Peyer's patch (tissue), 4 donors: Measurements from ENCODE around the gene WWOX. TPM values are rescaled to one million over a fixed set of nuclear protein-coding genes. Genes with fewer than 3 reads are reported as not detected.

Experiments used
- DNase-seq, 3 donors: peaks; one replicate each; pipeline ENCODE4 v3.0.0-alpha.2; 2017 to 2019
- H3K27ac ChIP-seq, 4 donors: fragments of 200-600 bp; sonication (generic); one replicate each; pipeline ENCODE4 v1.5.1; 2016 to 2019
- H3K27me3 ChIP-seq, 2 donors: fragments of 200-600 bp; sonication (generic); one replicate each; pipeline ENCODE4 v1.5.1; 2019
- H3K36me3 ChIP-seq, 3 donors: fragments of 200-600 bp; sonication (generic); one replicate each; pipeline ENCODE4 v1.5.1; 2016 to 2019
- H3K4me1 ChIP-seq, 4 donors: fragments of 200-600 bp; sonication (generic); one replicate each; pipeline ENCODE4 v1.5.1; 2016 to 2019
- H3K4me3 ChIP-seq, 4 donors: fragments of 200-600 bp; sonication (generic); 1 replicate in 3 of 4; 2 replicates in 1 of 4; pipeline ENCODE4 v1.5.1; 2016 to 2019; ENCODE audit warnings: mild to moderate bottlenecking in 1 of 4
- H3K9me3 ChIP-seq, 4 donors: fragments of 200-600 bp; sonication (generic); one replicate each; pipeline ENCODE4 v1.5.1; 2016 to 2019; ENCODE audit warnings: mild to moderate bottlenecking in 1 of 4
- POLR2A ChIP-seq, 2 donors: fragments of 450-650 bp; IDR thresholded peaks; one replicate each; pipeline ENCODE4 v1.5.1; 2017; ENCODE audit warnings: antibody characterized with exemption in 2 of 2, mild to moderate bottlenecking in 2 of 2, moderate library complexity in 2 of 2
- total RNA-seq, 4 donors: library from RNA; depleted of rRNA; stranded (reverse); fragments of >200 nt; gene quantifications; one replicate each; pipeline ENCODE4 v1.1.0, GENCODE V29; 2016
- TF ChIP-seq, protein P1 (sequence below), 6 experiments: fragments of 450-650 bp in 4 of 6; fragments of 200-600 bp in 2 of 6; sonication (generic) in 1 of 6; IDR thresholded peaks; one replicate each; pipeline ENCODE4 v1.5.1; 2017 to 2019; ENCODE audit warnings: antibody characterized with exemption in 6 of 6, mild to moderate bottlenecking in 3 of 6, moderate library complexity in 1 of 6

WWOX gene
- total RNA-seq, 4 donors from 2014 or later, result 17.3 to 197 (median 57.5) TPM

DNA sequence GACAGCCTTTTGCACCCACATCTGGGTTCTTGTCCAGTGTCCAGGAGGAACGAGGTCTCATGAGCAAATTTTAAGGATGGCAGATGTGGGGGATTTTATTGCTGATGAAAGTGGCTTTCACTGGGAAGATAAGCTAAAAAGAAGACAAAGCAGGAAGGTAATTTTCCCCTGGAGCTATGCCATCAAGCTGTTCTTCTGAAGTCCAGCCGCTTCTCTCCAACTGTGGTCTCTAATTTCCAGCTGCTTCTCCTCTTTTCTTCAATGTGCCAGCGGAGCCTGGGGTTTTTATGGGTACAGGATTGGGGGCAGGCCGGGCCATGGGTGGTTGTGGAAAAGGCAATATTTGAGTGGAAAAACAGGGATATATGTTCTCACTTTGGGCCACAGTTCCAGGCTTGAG, 430.8 kb downstream of the WWOX start:
- TF ChIP-seq POLR2A (IDR thresholded peaks at IDR 0.05), result no peak
- TF ChIP-seq, protein P1, sequence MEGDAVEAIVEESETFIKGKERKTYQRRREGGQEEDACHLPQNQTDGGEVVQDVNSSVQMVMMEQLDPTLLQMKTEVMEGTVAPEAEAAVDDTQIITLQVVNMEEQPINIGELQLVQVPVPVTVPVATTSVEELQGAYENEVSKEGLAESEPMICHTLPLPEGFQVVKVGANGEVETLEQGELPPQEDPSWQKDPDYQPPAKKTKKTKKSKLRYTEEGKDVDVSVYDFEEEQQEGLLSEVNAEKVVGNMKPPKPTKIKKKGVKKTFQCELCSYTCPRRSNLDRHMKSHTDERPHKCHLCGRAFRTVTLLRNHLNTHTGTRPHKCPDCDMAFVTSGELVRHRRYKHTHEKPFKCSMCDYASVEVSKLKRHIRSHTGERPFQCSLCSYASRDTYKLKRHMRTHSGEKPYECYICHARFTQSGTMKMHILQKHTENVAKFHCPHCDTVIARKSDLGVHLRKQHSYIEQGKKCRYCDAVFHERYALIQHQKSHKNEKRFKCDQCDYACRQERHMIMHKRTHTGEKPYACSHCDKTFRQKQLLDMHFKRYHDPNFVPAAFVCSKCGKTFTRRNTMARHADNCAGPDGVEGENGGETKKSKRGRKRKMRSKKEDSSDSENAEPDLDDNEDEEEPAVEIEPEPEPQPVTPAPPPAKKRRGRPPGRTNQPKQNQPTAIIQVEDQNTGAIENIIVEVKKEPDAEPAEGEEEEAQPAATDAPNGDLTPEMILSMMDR (IDR thresholded peaks at IDR 0.05), result no peak
- Histone ChIP-seq H3K27ac (no peak overlapping the region), H3K27me3 (no peaks in the 10 kb centered on the region), H3K36me3 (no peaks in the 10 kb centered on the region), H3K4me1 (no peaks in the 10 kb centered on the region), H3K4me3 (no peak overlapping the region), H3K9me3 (no peaks in the 10 kb centered on the region)
- DNase-seq, result no peak

DNA sequence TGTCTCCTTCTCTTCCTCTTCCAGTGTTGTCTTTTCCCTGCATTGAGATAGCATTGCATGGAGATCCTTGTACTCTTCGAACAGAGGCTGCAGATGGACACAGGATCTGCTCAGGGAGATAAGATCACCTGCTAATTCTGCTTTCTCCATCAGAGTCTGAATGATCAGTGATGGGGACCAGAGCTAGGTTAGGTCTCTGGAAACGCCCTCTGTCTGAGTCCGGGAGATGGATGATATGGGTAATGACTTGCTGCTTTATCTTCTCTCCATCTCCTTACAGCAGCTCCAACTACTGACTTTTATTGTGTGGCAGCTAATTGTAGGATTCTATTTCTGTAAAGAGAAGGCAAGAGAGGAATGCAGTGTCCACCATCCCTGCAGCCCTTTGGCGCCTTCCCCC, 435.6 kb downstream of the WWOX start:
- DNase-seq, result no peak
- Histone ChIP-seq H3K27ac (no peak overlapping the region), H3K4me1 (no peaks in the 10 kb centered on the region), H3K27me3 (no peaks in the 10 kb centered on the region), H3K4me3 (no peak overlapping the region), H3K9me3 (no peaks in the 10 kb centered on the region), H3K36me3 (no peaks in the 10 kb centered on the region)
- no peak for TF ChIP-seq POLR2A (IDR thresholded peaks at IDR 0.05)
- TF ChIP-seq, protein P1 (IDR thresholded peaks at IDR 0.05), result no peak

DNA sequence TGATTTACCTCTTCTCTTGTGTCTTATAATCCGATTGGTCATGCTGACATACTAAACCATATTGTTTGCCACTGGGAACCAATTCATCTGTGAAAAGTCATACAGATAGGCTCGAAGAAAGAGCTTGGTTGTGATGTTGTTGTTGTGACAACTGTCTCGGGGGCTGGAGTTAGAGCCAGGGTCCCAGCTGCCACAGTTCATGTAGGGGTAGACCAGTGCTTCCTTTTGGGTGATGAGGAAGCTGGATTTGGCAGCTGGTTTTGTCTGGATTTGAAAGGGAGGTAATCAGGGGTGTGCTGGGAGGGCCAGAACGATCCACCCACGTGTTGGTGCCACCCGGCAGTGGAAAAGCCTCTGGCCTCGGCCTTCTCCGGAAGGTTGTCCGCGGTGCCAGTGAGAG, 438.1 kb downstream of the WWOX start:
- TF ChIP-seq, protein P1 (IDR thresholded peaks at IDR 0.05), result no peak
- no peak for TF ChIP-seq POLR2A (IDR thresholded peaks at IDR 0.05)
- no peak overlapping the region for H3K4me3 ChIP-seq
- DNase-seq, result no peak
- H3K4me1 ChIP-seq, result no peaks in the 10 kb centered on the region
- H3K27me3 ChIP-seq, result no peaks in the 10 kb centered on the region
- no peak overlapping the region for H3K27ac ChIP-seq
- H3K36me3 ChIP-seq, result no peaks in the 10 kb centered on the region
- H3K9me3 ChIP-seq, result no peaks in the 10 kb centered on the region

DNA sequence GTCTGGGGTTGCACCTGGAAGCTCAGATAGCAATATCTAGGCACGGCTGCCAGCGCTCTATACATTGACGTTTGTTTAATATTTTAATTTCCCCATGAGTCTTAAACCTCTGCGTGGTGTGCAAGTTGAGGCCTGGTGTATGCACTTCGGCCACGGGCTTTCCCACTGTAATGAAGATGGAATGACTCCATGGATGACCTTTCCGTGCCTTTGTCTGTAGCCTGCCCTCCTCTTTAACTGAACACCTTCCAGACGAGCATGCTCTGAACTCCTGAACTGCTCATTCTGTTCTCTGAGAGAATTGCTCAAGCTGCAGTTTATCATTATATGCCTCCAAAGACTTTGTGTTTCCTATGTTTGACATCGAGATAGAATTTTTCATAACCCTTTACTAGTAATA, 438.8 kb downstream of the WWOX start:
- no peaks in the 10 kb centered on the region for H3K4me1 ChIP-seq
- H3K4me3 ChIP-seq, result no peak overlapping the region
- DNase-seq, result no peak
- no peak overlapping the region for H3K27ac ChIP-seq
- no peaks in the 10 kb centered on the region for H3K27me3 ChIP-seq
- H3K36me3 ChIP-seq, result no peaks in the 10 kb centered on the region
- no peaks in the 10 kb centered on the region for H3K9me3 ChIP-seq
- TF ChIP-seq POLR2A (IDR thresholded peaks at IDR 0.05), result no peak
- TF ChIP-seq, protein P1 (IDR thresholded peaks at IDR 0.05), result no peak

DNA sequence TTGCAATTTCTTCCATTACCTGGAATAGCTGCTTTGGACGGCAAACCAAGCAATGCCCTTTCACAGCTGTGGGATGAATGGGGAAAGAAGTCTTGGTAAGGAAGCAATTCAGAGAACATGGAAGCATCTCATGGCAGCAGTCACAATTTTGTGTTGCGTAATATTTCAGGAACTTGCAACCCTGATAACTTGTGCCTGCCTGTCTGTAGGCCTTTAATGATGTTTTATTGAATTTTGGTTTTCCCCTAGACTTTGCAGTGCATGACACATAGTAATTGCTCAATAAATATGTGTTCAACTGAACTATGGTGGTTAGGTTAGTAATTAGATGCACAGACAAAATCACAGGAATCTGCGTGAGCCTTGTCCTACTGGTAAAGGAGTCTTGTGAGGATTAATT, 439.5 kb downstream of the WWOX start:
- Histone ChIP-seq H3K27me3 (no peaks in the 10 kb centered on the region), H3K9me3 (no peaks in the 10 kb centered on the region), H3K4me3 (no peak overlapping the region), H3K36me3 (no peaks in the 10 kb centered on the region), H3K27ac (no peak overlapping the region), H3K4me1 (no peaks in the 10 kb centered on the region)
- no peak for DNase-seq
- TF ChIP-seq, protein P1 (IDR thresholded peaks at IDR 0.05), result no peak
- TF ChIP-seq POLR2A (IDR thresholded peaks at IDR 0.05), result no peak

DNA sequence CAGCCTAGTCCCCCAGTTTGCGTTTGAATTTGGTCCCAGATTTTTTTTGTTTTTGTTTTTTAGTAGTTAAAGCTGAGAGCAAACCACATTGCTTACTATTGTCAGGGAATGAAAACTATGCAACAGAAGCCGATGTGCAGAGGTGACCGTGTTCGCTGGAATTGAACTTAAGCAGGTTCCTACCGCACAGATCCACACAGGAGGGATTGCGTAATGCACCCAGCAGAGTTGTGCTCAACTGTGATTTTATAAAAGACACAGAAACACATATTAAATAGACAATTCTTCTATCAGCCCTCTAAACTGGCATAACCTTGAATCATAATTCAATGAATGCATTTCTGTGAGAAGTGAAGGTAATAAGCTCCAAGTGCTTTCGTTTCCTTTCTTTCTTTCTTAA, 443.0 kb downstream of the WWOX start:
- H3K4me1 ChIP-seq, result no peaks in the 10 kb centered on the region
- H3K9me3 ChIP-seq, result no peaks in the 10 kb centered on the region
- no peak for DNase-seq
- H3K36me3 ChIP-seq, result no peaks in the 10 kb centered on the region
- no peak overlapping the region for H3K27ac ChIP-seq
- no peaks in the 10 kb centered on the region for H3K27me3 ChIP-seq
- TF ChIP-seq POLR2A (IDR thresholded peaks at IDR 0.05), result no peak
- TF ChIP-seq, protein P1 (IDR thresholded peaks at IDR 0.05), result no peak
- no peak overlapping the region for H3K4me3 ChIP-seq
